Epidermal melanocyte (primary cell): ENCODE data around the gene TBL1XR1.

ENCODE experiments used
- DNase-seq: peaks from one replicate; pipeline ENCODE4 v3.0.0; 2011; ENCODE audit warnings: low spot score; ENCODE audit not compliant: insufficient read length

The TBL1XR1 gene

DNA sequence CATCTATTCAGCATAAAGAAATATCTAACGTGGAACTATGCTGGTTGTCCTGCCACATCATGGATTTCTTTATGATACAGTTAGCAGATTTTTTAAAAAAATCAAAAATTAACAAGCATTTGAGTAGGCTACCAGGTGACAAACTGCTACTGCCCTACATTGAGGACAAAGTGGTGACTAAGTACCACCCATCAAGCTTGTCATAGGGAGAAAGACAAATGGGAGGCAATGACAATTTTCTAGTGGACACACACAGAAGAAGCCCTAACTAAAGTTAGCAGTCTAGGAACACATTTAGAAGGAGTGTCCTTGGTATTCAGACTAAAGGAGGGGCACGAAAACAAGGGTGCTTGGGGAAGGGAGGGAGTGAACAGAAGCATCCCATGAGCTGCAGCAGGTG lies 131.2 kb downstream of the TBL1XR1 start:
- no peak for DNase-seq

DNA sequence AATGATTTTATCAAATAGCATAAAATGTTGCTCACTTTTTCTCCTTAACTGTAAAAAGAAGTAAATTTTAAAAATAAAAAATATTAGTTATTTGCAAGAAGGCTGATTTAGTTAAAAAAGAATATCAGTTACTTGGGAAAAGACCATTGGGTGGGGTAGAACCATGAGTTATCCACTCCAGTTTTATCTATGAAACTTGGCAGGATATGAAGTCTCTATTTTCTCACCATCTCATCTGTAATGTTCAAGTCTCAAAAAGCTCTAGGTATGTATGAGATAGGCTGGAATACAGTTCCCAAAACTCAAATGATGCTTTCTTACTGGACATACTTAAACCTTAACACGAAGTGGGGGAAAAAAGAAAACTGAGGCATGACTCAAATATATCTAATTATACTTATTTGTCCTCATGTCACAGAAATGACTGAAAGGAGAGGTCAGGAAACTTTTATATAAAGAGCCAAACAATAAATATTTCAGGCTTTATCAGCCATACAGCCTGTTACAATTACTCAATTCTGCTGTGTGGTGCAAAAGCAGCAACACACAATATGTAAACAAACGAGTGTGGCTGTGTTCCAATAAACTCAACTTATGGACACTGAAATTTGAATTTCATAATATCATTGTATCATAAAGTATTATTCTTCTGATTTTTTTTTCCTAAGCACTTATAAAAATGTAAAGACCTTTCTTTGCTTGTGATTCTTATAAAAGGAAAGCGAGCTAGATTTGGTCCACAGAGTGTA lies 131.8 kb downstream of the TBL1XR1 start:
- no peak for DNase-seq

DNA sequence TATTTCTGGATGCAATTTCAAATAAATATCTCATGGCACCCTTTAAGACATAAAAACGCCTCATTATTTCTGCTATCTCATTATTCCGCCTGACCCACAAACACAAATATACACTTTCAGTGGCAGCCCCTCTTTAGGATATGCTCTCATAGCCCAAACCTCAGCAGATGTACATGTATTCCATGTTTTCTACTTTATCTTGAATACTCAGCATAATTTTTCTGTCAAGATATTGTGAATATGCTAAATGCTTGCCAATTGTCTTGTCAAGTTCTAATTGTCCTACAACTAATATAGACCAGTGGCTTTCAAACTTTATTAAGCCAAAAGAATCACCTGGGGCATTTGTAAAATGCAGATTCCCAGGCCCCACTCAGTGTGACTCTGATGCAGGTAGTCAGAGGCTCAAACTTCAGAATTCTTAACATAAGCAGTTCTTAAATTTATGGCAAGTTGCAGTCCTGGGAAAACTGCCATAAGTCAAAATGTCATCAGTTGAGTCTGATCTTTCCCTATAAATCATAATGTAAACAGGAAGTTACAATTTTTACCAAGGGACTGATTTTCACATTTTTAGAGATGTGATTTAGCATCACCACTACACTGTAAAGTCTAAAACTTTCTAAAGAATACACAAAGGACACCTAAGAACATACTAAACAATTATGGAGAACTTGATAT lies 135.1 kb downstream of the TBL1XR1 start:
- no peak for DNase-seq

DNA sequence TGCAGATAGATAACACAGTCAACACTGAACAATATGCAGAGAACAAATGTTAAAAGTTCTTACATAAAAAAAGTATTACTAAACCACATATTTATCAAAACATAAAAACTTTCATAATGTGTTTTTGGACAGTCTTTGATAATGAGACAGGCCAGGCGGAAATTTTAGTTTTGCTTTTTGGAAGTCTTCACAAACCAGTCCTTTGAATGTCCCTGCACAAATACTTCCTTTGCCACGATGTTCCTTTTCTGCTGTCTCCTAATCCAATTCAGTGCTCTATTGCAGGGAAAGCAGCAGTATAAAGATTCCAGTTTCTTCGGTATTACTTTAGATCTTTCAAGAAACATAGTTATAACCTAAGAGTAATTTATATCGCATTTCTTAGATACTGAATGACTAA lies 135.9 kb downstream of the TBL1XR1 start:
- no peak for DNase-seq

DNA sequence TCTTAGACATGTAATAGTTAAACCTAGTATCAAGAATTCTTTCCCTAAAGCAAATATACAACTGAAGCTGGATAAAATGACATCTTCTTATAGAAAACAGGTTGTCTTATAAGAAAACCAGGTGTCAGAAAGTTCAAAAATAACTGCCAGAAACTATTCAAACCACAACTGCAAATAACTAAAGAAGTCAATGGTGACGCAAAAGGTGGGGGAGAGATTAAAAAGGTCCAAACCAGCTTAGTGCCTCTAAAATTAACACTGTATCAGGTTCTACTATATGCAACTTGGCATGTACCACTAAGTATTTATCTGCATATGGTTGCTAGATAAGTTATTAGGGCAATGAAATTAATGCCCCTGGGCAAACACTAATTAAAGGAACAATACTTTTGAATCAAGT lies 136.8 kb downstream of the TBL1XR1 start:
- DNase-seq: no peak

DNA sequence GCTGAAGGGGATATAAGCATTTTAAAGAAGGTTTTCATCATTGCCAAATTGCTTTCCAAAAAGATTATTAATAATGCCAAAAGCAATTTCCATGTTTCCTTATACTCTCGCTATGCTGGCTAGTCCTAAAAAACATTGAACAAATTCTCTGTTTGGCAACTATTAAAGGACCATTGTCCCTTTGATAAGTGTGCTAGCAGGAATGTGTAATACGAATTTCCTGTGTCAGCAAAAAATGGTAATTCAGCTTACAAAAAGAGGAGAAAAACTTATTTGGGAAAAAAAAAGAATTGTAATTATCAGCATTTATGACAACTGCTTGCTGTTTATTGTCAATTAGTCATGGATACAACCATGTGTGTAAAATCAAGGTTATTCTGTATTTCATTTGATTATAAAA lies 138.6 kb downstream of the TBL1XR1 start:
- no peak for DNase-seq

DNA sequence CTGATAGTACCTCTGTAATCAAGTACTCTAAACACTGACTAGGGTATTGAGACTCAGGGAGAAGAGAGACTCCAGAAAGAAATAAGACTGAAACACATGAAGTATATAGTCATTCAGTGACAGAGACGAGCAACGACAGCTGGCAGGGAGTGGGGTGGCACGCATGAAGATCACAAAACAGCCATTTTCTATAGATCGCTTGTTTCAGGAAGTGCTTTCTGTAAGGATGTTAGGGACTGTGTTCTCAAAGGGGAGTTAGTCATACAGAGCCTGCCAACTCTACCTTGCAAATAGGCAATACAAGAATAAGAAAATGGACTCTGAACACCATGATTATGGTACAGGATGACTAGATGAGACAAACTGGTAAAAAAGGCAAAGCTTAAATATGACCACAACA lies 139.5 kb downstream of the TBL1XR1 start:
- no peak for DNase-seq

DNA sequence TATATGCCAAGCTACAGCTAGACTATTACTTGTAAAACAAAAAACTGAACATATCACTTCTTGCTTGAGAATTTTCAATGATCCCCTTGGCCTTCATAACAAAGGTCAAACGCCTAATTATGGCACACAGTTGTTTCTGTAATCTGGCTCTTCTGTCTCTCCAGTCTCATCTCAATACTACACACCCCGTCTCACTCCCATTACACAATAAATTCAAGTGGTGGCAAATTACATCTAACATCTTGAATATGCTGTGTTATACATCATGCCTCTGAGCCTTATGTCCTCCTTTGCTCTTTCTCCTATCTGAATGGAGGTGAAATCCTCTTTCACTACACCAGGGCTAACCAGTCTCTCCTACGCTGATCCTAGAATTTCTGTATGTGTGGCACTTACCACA lies 140.4 kb downstream of the TBL1XR1 start:
- no peak for DNase-seq

DNA sequence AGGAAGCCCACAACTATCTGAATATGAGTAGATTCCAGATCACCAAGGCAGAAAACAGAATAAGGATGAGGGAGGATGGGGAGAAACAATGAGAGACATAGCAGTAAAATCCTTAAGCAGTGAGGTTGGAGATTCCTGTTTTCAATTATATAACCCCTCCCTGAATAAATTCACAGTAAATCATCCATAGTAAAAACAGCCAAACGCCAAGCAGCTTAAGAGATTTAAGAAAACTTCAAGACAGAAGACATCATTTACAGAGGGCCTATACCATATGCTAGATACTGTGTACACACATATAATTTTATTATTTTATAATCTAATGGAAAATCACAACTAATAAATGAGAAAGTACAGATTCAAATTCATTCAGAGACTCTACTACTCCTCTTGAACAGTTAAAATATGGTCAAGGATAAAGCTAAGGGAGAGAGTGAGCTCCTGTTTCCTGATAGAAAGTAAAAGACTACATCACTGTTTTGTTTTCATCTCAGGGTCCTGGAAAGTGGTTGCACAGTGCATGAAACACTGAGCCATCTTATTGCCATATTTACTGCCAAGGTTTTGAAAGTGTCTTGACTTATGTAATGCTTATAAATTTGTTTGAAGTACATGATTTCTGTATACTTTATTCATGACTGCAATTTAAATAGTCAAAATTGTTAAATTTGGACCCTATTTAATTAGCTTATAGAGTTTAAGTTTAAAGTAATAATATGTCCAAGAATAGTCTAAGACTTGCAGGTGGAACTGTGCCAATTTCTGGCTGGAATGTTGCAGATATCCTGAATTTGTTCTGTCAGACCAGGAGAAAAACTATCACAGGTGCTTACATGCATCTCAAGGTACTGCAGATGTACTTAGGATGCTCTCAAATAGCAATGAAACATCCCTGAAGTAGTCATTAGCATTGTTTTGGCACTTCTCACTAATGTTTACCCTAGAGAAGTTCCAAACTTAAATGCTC lies 141.4 kb downstream of the TBL1XR1 start:
- DNase-seq: no peak

DNA sequence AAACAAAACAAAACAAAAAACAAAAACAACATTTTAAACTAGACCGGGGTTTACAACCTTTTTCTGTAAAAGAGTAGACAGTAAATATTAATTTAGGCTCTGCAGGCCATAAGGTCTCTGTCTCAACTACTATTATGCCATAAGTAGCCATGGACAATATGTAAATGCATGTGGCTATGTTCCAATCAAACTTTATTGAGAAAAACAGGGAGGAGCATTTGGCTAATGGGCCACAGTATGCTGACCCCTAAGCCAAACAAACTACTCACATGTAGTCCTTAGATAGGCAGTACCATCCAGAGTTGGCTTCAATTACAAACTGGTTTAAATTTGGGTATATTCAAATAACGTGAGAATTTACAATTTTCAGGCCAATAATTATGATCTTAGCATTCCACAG lies 144.2 kb downstream of the TBL1XR1 start:
- DNase-seq: no peak

DNA sequence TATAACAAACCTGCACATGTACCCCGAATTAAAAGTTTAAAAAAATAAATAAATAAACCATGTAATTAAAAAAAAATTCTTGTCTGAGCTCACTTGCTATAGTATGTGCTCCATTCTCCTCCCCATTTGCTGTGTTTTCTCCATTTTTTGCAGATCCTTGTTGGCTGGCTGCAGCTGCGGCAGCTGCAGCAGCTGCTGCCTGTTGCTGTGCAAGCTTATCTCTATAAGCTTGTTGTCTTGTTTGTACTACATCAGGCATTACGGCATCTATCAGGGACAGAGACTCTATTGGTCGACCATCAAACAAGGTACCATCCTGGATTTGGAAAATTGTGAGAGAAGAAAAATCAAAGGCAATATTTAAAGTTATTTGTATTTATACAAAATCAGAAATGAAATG lies 145.9 kb downstream of the TBL1XR1 start:
- no peak for DNase-seq

DNA sequence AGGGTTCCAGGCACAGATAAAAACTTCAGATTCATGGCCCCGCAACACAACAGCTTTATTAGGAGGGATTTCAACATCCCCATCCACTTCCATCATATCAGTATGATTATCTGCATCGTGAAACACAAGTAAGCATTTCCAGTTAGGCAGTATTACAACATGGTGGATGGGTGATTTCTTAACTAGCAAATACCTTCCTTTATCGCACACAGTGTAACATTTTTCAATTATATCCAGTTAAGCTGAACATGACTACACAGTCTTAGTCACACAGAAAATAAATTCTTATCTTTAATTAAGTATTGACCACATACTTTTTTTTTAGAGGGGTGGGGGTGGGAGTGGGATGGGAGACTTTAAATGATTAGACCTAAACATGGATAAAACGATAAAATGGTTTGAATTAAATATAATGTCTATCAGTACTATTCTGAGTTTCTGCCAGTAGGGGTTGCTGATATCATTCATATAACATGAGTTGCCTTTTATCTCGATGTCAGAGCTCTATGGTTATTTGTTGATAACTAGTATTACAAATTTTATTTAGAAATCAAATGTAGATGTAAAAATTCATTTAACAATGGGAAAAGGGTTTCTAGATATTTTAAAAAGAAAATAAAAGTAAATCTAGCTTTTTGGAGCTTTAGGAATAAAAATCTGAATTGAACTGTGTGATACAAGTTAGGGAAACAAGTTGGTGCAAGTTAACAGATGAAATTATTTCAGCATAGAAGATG lies 146.6 kb downstream of the TBL1XR1 start:
- no peak for DNase-seq

DNA sequence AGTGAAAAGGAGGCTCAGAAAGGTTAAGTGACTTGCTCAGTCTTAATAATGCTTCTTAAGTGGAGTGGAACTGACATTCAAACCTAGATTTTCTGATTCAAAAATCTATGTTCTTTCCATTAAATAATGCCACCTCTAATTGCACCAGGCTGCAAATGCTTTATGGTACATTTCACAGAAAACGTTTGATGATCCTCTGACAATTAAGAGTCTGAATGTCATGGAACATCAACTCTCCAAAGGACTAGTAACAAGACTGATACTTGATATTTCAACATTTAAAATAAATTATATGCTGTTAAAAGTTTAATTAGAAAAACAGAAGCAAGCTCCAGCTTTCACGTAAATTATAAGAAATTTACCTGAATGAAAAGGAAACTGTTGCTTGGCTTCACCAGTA lies 151.5 kb downstream of the TBL1XR1 start:
- DNase-seq: no peak

DNA sequence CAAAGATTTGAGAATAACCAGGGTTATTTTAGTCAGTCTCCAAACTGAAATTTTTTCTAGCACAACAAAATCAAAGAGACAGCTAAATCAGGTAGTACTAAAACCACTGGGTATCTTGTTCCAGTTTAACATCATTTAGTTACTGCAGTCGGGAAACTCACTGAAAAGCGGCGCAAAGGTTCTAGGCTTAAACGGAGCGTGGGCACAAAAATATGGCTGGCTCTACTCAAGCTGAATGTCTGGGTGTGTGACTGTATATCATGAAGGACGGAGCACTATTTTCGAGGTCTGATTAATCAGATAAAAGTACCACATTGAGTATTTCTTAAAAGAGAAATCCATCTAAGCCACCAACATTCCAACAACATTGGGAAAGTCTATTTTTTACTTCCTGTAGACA lies 152.1 kb downstream of the TBL1XR1 start:
- no peak for DNase-seq

DNA sequence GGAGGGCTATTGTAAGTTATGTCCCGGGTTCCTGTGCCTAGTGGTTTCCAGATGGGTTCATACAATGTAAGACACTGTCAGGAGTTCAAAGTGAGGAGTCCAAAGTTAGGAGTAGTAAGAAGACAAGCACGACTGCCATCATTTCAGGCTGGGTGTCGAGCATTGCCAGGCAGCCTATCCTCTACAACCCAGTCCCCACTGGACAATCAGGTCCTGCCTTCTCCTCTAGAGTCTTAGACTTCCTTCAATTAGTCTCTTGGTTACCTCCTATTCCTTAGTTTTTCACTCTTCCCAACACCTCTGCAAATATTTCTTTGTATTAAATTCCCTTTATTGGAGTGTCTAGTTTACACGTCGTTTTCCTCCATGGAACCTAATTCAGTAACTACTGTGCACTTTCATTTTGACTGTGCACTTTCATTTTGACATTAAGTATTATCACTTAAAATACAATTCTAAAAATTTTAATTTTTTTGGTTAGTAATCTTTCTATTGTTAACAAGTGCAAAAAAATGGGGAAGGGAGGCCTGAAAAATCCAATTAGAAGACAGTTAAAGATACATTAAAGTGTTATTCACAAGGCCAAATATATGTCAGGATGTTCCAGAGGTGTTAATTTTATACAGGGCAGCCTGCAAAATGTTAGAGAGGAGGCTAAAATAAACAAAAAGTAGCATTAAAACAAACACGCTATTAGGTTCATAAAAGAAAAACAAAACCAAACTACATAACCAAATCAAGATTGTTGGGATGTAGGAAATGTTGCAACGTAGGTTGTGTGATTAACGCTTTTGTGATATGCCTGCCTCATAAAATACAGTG lies 155.3 kb downstream of the TBL1XR1 start:
- DNase-seq: no peak

DNA sequence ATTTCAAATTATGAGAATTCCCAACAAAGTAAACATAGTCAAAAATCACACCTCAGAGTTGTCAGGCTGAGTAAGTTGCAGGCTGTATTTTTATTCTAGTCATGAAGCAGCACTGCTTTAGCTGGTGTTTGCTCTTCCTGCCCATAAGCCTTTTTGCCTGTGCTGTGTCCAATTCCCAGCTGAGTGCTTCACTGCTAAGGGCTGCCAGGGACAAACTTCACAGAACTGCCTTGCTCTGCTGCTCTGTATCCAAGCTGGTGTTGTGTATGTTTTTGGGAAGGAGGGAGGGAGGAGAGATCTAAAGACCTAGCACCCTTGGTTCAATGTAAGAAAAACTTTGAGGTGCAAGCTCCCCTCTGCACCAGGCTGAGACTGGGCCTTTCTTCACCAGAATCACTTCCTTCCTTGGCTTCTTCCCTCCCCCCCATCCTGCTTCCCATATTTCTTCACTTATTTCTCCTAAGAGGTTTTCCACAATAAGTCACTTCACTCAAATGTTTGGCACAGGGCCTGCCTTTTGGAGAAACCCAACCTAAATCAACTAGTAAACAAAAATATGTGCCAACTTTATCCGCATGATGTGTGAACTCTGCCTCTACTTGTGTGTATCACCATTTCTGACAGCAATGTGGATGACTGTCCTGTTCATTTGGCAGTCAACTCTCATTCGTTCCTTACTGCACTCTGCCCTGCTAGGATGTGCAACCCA lies 156.1 kb downstream of the TBL1XR1 start:
- no peak for DNase-seq

DNA sequence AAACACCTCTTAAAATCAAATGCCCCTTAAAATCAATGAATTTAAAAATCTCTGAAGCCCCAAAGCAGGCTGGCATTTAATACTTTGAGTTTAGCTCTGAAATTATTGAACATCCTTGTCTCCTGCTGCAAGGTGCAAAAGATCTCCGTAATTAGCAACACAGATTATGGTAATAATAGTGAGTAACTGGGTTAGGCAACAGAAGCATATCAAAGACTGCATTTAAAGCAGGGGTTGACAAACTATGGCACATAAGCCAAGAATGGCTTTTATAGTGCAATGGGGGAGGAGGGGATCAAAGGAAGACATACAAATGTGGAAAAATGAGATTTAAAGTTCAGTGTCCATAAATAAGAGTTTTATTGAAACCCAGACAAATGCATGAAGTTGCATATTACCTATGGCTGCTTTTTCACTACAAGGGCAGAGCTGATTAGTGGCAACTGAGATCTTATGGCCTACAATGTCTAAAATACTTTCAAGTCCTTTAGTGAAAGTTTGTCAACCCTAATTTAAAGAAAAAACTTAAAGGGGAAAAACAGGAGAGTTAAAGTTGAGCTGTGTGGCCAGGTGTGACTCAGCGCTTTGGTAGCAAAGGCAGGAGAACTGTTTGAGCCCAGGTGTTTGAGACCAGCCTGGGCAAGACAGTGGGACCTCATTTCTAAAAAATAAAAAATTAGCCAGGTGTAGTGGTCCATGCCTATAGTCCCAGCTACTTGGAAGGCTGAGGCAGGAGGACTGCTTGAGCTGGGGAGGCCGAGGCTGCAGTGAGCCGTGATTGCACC lies 157.6 kb downstream of the TBL1XR1 start:
- DNase-seq: no peak

DNA sequence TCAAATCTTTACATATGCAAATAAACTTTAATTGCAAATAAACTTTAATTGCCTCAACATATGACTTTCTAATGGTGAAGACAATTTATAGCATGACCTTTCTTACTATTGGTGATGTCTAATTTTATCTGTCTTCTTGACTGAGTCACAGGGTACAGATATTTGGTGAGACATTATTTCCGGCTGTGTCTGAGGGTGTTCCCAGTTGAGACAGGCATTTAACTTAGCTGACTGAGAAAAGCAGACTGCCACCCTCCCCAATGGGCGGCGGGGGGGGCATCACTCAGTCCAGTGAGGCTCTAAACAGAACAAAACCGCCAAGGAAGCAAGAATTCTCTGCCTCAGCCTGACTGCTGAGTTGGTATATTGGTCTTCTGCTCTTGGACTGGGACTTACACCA lies 160.0 kb downstream of the TBL1XR1 start:
- no peak for DNase-seq

DNA sequence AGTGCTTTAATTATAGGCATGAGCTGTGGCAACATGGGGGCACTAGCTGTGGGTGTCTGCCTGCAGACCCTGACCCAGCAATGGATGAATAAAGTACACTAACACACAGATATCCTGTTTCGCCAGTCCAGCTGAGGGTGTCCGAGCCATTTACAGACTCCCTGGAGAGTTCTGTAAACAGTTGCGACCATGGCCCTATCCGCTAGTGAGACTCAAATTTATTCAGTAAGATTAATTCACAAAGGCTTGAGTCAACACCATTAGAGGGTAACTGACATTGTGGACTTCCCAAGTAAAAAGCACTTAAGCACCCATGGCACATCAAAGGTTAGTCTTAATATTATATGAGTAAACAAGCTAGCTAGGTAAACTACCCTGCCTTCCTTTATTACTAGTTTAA lies 161.6 kb downstream of the TBL1XR1 start:
- no peak for DNase-seq
